ENCODE results near the gene DERL3.
A peak's percentile ranks its signal among the peaks of the same experiment; 100 is the strongest.

The DERL3 gene

DNA sequence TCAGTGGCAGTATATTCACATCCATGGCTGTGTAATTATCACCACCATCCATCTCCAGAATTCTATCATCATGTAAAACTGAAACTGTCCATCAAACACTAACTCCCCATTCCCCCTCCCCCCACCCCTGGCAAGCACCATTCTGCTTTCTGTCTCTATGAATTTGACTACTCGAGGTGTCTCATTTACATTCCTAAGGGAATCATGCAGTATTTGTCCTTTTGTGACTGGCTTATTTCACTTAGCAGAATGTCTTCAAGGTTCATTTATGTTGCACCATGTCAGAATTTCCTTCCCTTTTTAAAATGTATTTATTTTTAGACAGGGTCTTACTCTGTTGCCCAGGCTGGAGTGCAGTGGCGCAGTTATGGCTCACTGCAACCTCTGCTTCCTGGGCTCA, 20.3 kb downstream of the DERL3 start:
- DNase-seq = no peak
- TF ChIP-seq, protein P1, sequence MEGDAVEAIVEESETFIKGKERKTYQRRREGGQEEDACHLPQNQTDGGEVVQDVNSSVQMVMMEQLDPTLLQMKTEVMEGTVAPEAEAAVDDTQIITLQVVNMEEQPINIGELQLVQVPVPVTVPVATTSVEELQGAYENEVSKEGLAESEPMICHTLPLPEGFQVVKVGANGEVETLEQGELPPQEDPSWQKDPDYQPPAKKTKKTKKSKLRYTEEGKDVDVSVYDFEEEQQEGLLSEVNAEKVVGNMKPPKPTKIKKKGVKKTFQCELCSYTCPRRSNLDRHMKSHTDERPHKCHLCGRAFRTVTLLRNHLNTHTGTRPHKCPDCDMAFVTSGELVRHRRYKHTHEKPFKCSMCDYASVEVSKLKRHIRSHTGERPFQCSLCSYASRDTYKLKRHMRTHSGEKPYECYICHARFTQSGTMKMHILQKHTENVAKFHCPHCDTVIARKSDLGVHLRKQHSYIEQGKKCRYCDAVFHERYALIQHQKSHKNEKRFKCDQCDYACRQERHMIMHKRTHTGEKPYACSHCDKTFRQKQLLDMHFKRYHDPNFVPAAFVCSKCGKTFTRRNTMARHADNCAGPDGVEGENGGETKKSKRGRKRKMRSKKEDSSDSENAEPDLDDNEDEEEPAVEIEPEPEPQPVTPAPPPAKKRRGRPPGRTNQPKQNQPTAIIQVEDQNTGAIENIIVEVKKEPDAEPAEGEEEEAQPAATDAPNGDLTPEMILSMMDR (IDR thresholded peaks at IDR 0.05; ENCODE audit: low read depth, low read length) = no peak
- Histone ChIP-seq H3K4me3 (ENCODE audit: low read depth, low read length) (no peak overlapping the region), H3K36me3 (peaks cover 88% of the 10 kb centered on the region), H3K27ac (no peak overlapping the region), H3K9me3 (ENCODE audit: severe bottlenecking) (no peaks in the 10 kb centered on the region), H3K27me3 (ENCODE audit: insufficient read depth, low read depth, severe bottlenecking) (no peaks in the 10 kb centered on the region)

GRCh38 chr22:23817146-23817545, 21.7 kb downstream of the DERL3 start:
- H3K36me3 ChIP-seq = peaks cover 83% of the 10 kb centered on the region
- no peaks in the 10 kb centered on the region for H3K27me3 ChIP-seq (ENCODE audit: insufficient read depth, low read depth, severe bottlenecking)
- H3K4me3 ChIP-seq (ENCODE audit: low read depth, low read length) = no peak overlapping the region
- DNase-seq = no peak
- H3K27ac ChIP-seq = no peak overlapping the region
- H3K9me3 ChIP-seq (ENCODE audit: severe bottlenecking) = no peaks in the 10 kb centered on the region
- TF ChIP-seq, protein P1 (IDR thresholded peaks at IDR 0.05; ENCODE audit: low read depth, low read length) = no peak

DNA sequence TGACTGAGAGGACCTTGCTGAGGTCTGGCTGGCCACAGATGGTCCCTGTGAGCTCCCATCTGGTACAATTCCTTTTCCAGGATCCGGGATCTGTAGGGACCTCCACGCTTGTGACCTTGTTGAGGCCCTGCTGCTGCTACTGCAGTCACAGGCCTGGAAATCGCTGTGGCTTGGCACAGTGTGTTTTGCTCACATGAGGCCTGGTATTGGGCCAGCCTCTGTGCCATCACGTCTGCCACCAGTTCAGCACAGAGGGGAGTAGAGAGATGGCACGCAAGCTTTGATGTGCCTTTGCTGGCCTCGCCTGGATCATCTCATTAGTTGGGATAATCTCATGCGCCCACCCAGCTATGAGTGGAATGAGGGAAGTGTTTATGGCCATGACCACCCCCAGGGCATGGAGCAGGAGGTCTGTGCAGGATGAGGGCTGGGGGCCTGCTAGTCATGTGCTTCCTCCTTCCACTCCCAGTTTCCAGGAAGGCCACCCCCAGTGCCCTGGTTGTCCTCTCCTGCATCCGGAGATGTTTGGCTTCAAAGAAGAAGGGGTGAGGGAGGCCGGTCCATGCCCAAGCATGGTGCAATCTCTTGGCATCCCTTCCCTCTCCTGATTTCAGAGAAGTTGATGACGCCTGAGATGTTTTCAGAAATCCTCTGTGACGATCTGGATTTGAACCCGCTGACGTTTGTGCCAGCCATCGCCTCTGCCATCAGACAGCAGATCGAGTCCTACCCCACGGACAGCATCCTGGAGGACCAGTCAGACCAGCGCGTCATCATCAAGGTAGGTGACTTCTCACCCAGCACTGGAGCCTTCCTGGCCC, 22.4 kb downstream of the DERL3 start:
- no peaks in the 10 kb centered on the region for H3K9me3 ChIP-seq (ENCODE audit: severe bottlenecking)
- no peak overlapping the region for H3K4me3 ChIP-seq (ENCODE audit: low read depth, low read length)
- DNase-seq = peak; percentile 45
- TF ChIP-seq, protein P1 (IDR thresholded peaks at IDR 0.05; ENCODE audit: low read depth, low read length) = no peak
- peak overlapping the region; percentile 53 for H3K27ac ChIP-seq
- no peaks in the 10 kb centered on the region for H3K27me3 ChIP-seq (ENCODE audit: insufficient read depth, low read depth, severe bottlenecking)
- peaks cover 84% of the 10 kb centered on the region for H3K36me3 ChIP-seq

DNA sequence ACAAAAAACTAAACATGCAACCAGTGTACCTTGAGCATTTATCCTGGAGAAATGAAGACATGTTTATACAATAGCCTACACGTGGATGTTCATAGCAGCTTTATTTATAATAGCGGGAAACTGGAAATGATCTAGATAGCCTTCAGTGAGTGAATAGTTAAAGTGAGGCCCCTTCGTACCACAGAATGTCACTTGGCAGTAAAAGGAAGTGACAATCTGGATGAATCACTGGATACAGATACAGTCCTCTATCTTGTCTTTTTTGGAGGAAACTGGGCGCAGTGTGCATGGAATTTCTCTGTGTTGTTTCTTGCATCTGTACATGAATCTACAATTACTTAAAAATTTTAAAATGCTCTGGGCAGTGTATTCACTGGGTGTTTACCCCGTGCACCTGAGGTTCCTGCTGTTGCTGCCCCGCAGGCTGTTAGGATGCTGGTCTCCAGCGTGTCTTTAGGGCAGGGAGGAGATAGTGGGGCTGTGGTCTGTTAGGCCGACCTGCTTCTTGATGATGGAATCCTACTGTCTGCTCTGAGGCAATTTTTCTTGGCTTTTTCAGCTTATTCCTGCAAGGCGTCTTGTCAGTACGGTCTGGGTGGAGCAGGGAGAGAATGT, 23.2 kb downstream of the DERL3 start:
- Histone ChIP-seq H3K27me3 (ENCODE audit: insufficient read depth, low read depth, severe bottlenecking) (no peaks in the 10 kb centered on the region), H3K27ac (peak overlapping the region; percentile 53), H3K4me3 (ENCODE audit: low read depth, low read length) (no peak overlapping the region), H3K9me3 (ENCODE audit: severe bottlenecking) (no peaks in the 10 kb centered on the region), H3K36me3 (peaks cover 84% of the 10 kb centered on the region)
- DNase-seq = no peak
- TF ChIP-seq, protein P1 (IDR thresholded peaks at IDR 0.05; ENCODE audit: low read depth, low read length) = no peak

GRCh38 chr22:23812378-23812777, 26.4 kb downstream of the DERL3 start:
- H3K36me3 ChIP-seq = peaks cover 59% of the 10 kb centered on the region
- DNase-seq = no peak
- H3K9me3 ChIP-seq (ENCODE audit: severe bottlenecking) = no peaks in the 10 kb centered on the region
- TF ChIP-seq, protein P1 (IDR thresholded peaks at IDR 0.05; ENCODE audit: low read depth, low read length) = no peak
- H3K27ac ChIP-seq = no peak overlapping the region; the same call in 1 of the 2 replicates
- no peaks in the 10 kb centered on the region for H3K27me3 ChIP-seq (ENCODE audit: insufficient read depth, low read depth, severe bottlenecking)
- H3K4me3 ChIP-seq (ENCODE audit: low read depth, low read length) = no peak overlapping the region

Measured in WERI-Rb-1 (cell line).